Fibroblast of upper back skin (primary cell): ENCODE measurements around the gene METTL15.
A peak's percentile ranks its signal among the peaks of the same experiment; 100 is the strongest.
"Not testable (repeated sequence)": the region's sequence is repeated elsewhere in the genome, so short reads cannot be mapped to it uniquely, and the experiment has no call there.

Source experiments
- DNase-seq: peaks from one replicate; pipeline ENCODE4 v3.0.0-alpha.2; 2013

The METTL15 gene

GRCh38 chr11:28303477-28304191 is 195.4 kb downstream of the METTL15 start:
- no peak for DNase-seq

- no peak for DNase-seq
These were observed 207.3 kb downstream of the METTL15 start for GRCh38 chr11:28315440-28315839.

- DNase-seq, result peak; percentile 18
These were observed 210.7 kb downstream of the METTL15 start for GRCh38 chr11:28318871-28319270.

GRCh38 chr11:28323621-28324020 is 215.4 kb downstream of the METTL15 start:
- no peak for DNase-seq

- DNase-seq, result not testable (repeated sequence)
These were observed 224.2 kb downstream of the METTL15 start for GRCh38 chr11:28332393-28332792.

- no peak for DNase-seq
These were observed 229.5 kb downstream of the METTL15 start for GRCh38 chr11:28337701-28338100.

- DNase-seq, result no peak
These were observed 230.2 kb downstream of the METTL15 start for GRCh38 chr11:28338371-28338770.

- no peak for DNase-seq
These were observed 231.3 kb downstream of the METTL15 start for GRCh38 chr11:28339488-28339887.

GRCh38 chr11:28342716-28343115 is 234.5 kb downstream of the METTL15 start:
- peak; percentile 34 for DNase-seq

- peak; percentile 76 for DNase-seq
These were observed 235.4 kb downstream of the METTL15 start for GRCh38 chr11:28343304-28344233.

GRCh38 chr11:28346209-28346608 is 238.0 kb downstream of the METTL15 start:
- DNase-seq, result peak; percentile 19

- peak; percentile 30 for DNase-seq
These were observed 238.5 kb downstream of the METTL15 start for GRCh38 chr11:28346721-28347120.

GRCh38 chr11:28347371-28347770 is 239.2 kb downstream of the METTL15 start:
- peak; percentile 87 for DNase-seq

- no peak for DNase-seq
These were observed 242.0 kb downstream of the METTL15 start for GRCh38 chr11:28350216-28350615.

GRCh38 chr11:28353991-28354390 is 245.8 kb downstream of the METTL15 start:
- no peak for DNase-seq

- DNase-seq, result peak; percentile 91
These were observed 258.6 kb downstream of the METTL15 start for GRCh38 chr11:28366549-28367346.

GRCh38 chr11:28378095-28378494 is 269.9 kb downstream of the METTL15 start:
- DNase-seq, result not testable (repeated sequence)
